ENCODE data around the gene ATG4A. TPM values are rescaled to one million over a fixed set of nuclear protein-coding genes. Genes with fewer than 3 reads are reported as not detected.

Gene ATG4A
- total and polyA plus RNA-seq, 2 donors (not counting 3 experiments of a cell fraction or from before 2014, with no cell fraction given) = 13.2 to 28.7 TPM

DNA sequence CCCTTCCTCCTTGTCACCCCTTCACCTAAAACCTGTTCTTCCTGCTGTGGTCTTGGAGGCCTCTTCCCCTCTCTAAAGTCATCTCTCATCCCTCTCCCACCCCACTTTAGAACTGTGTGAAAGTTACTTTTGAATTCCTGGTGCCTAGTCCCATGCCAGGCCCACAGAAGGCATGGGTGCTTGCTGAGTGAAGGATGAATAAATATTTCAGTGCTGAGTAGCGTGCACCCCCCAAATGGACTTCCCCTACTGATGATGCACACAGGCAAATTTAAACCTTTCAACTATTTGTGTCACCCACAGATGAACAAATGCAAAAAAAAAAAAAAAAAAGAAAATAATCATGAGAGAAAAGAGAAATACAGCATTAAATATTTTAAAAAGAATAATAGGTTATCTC, 20.0 kb upstream of the ATG4A start:
- ChIA-PET CTCF (interaction anchor here (1.1 to 3.4 kb wide), 7 partner anchors 12 to 352 kb away, joined by 3 to 34 read pairs (median 9); partner anchors contain the start of gene NCBP2L), POLR2A (no interaction called here)
- H3K27me3 ChIP-seq (ENCODE audit: control insufficient read depth in 2 of 2, insufficient read depth in 2 of 2, low read length in 2 of 2) = no peaks in the 10 kb centered on the region
- H3K79me2 ChIP-seq (ENCODE audit: control insufficient read depth, insufficient read depth, low read length) = no peaks in the 10 kb centered on the region
- peaks cover 19% of the 10 kb centered on the region for H3K4me1 ChIP-seq (ENCODE audit: control insufficient read depth, extremely low read depth, insufficient read depth, low read length)
- intact Hi-C loops (cut with micrococcal nuclease) = loop anchor here (5.0 kb wide), 1 partner anchor 414 kb away; no protein-coding TSS in a partner anchor
- H2AFZ ChIP-seq (ENCODE audit: low read depth, low read length) = peak overlapping the region; percentile 32
- H3K4me2 ChIP-seq (ENCODE audit: insufficient read depth, low read length) = no peak overlapping the region
- dilution Hi-C loops (cut with MboI; ENCODE audit: extremely low pct_ligation_motif_present, low sequenced_read_pairs) = no loop called here
- no peak overlapping the region for H3K9ac ChIP-seq (replicated peaks; ENCODE audit: extremely low read depth, insufficient read depth, low read length)
- H4K20me1 ChIP-seq (replicated peaks; ENCODE audit: control insufficient read depth, extremely low read depth, insufficient read depth, low read length) = no peaks in the 10 kb centered on the region
- TF ChIP-seq MAX (IDR thresholded peaks at IDR 0.05; ENCODE audit: insufficient read depth, insufficient read length) (no peak), CTCF (IDR thresholded peaks at IDR 0.05; ENCODE audit: extremely low read depth in 1 of 2, insufficient read depth in 1 of 2, low read depth in 1 of 2, low read length in 2 of 2) (no peak), FOS (IDR thresholded peaks at IDR 0.05; ENCODE audit: borderline replicate concordance, insufficient read depth, low read length) (no peak), EZH2 (IDR thresholded peaks at IDR 0.05; ENCODE audit: borderline replicate concordance, low read depth, low read length, severe bottlenecking) (no peak), MYC (IDR thresholded peaks at IDR 0.05; ENCODE audit: low read depth, low read length) (no peak), POLR2A (IDR thresholded peaks at IDR 0.05; ENCODE audit: low read depth, low read length) (no peak), GATA2 (IDR thresholded peaks at IDR 0.05; ENCODE audit: insufficient read depth, insufficient read length, low read depth, low read length) (no peak), JUN (IDR thresholded peaks at IDR 0.05; ENCODE audit: borderline replicate concordance, insufficient read depth, insufficient read length, low read depth) (no peak), POLR2AphosphoS5 (IDR thresholded peaks at IDR 0.05; ENCODE audit: insufficient read depth, low read depth, low read length) (no peak)
- peak; percentile 5 for DNase-seq (ENCODE audit: low read depth, low spot score)
- H3K4me3 ChIP-seq (replicated peaks in 1 of 3; ENCODE audit: insufficient read depth in 1 of 3, low read depth in 1 of 3, low read length in 3 of 3) = no peak overlapping the region
- H3K36me3 ChIP-seq (ENCODE audit: control insufficient read depth in 2 of 2, extremely low read depth in 1 of 2, insufficient read depth in 2 of 2, low read length in 2 of 2) = no peaks in the 10 kb centered on the region
- BruUV-seq (replicated peaks) = no TSS peak
- H3K9me3 ChIP-seq (replicated peaks; ENCODE audit: control insufficient read depth, insufficient read depth, low read length) = no peaks in the 10 kb centered on the region
- H3K9me1 ChIP-seq (replicated peaks; ENCODE audit: control insufficient read depth, extremely low read depth, insufficient read depth, low read length) = no peaks in the 10 kb centered on the region
- FAIRE-seq = no peak
- H3K27ac ChIP-seq (ENCODE audit: insufficient read depth, low read depth, low read length) = peak overlapping the region; percentile 10
